ENCODE measurements around the gene HSPA12B. TPM values are rescaled to one million over a fixed set of nuclear protein-coding genes. Genes with fewer than 3 reads are reported as not detected.
A peak's percentile ranks its signal among the peaks of the same experiment; 100 is the strongest.

The HSPA12B gene
- total and polyA plus RNA-seq, 2 donors from 2014 or later, result 8.7 to 18.9 TPM

DNA sequence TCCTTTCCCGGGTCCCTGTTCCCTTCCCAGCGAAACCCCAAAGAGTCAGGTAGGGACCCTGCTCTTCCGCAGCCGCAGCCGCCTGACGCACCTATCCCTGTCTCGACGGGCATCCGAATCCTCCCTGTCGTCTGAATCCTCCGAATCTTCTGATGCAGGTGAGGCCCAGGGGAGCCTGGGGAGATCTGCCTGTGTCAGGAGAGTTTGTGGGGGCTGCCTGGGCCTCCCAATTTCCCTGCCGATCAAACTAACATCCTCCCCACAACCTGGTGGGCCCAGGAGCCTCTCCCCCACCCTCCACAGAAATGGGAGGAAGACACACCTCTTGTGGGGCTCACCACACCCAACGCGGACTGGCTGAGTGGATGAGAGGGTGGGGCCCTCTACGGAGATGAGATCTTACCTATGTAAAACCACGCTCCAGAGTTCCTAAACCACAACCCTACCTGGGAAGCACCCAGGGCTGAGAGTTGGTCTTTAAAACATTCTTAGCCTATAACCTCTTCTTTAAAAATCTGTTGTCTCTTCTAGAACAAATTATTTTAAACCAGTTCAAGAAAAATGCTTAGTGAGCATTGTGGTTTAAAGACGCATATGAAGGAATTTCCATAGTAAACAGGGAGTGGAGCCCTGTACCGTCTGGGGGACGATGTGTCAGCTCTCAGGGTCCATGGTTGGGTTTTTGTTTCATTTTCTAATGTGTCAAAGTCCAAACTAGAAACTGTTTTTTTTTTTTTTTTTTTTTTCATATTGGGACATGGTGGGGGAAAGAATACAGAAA lies 65.3 kb downstream of the HSPA12B start:
- DNase-seq (peak in 1 of 5 donors; percentile 58), FAIRE-seq (no peak)
- H3K9ac ChIP-seq (ENCODE audit: low read length in 3 of 3), result no peak overlapping the region
- H3K36me3 ChIP-seq (ENCODE audit: control insufficient read depth in 2 of 3, insufficient read depth in 3 of 3, low read length in 3 of 3), result peaks cover 0 to 5% (median 0%) of the 10 kb centered on the region in 3 donors
- no peak overlapping the region for H3K27ac ChIP-seq (ENCODE audit: low read depth in 2 of 2, low read length in 2 of 2)
- intact Hi-C loops (cut with DNase I), result no loop called here
- H3K27me3 ChIP-seq (ENCODE audit: control insufficient read depth, insufficient read depth, low read length), result no peaks in the 10 kb centered on the region
- TF ChIP-seq, protein P1, sequence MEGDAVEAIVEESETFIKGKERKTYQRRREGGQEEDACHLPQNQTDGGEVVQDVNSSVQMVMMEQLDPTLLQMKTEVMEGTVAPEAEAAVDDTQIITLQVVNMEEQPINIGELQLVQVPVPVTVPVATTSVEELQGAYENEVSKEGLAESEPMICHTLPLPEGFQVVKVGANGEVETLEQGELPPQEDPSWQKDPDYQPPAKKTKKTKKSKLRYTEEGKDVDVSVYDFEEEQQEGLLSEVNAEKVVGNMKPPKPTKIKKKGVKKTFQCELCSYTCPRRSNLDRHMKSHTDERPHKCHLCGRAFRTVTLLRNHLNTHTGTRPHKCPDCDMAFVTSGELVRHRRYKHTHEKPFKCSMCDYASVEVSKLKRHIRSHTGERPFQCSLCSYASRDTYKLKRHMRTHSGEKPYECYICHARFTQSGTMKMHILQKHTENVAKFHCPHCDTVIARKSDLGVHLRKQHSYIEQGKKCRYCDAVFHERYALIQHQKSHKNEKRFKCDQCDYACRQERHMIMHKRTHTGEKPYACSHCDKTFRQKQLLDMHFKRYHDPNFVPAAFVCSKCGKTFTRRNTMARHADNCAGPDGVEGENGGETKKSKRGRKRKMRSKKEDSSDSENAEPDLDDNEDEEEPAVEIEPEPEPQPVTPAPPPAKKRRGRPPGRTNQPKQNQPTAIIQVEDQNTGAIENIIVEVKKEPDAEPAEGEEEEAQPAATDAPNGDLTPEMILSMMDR (IDR thresholded peaks at IDR 0.05; ENCODE audit: borderline replicate concordance, extremely low read depth, insufficient read depth), result no peak
- H3K9me3 ChIP-seq (ENCODE audit: control insufficient read depth in 2 of 3, insufficient read depth in 1 of 3, low read length in 3 of 3), result no peaks in the 10 kb centered on the region
- peak overlapping the region in 1 of 3 donors; percentile 23 for H3K4me3 ChIP-seq (ENCODE audit: low read length in 3 of 3)
- H3K4me1 ChIP-seq (ENCODE audit: control insufficient read depth in 2 of 3, insufficient read depth in 2 of 3, low read depth in 1 of 3, low read length in 3 of 3), result peaks cover 0 to 16% (median 3%) of the 10 kb centered on the region in 3 donors

DNA sequence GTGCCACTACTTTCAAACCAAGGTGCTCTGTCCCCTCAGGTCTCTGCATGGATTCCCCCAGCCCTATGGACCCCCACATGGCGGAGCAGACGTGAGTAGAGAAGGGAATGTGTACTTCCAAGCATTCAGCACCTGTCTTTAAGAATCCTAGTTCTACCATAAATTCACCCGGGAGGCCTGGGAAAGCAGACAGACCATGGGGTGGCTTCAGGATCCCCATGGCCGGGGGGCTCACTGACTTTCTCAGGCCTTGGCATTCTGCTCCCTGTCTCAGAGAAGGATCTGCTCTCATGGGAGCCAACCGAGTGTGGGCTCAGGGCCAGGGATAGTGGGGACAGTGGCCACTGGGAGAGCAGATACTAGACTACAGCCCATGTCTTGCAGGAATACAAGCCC lies 65.9 kb downstream of the HSPA12B start:
- Histone ChIP-seq H3K4me1 (ENCODE audit: control insufficient read depth in 2 of 3, insufficient read depth in 2 of 3, low read depth in 1 of 3, low read length in 3 of 3) (peaks cover 0 to 16% (median 3%) of the 10 kb centered on the region in 3 donors), H3K27me3 (ENCODE audit: control insufficient read depth, insufficient read depth, low read length) (no peaks in the 10 kb centered on the region), H3K27ac (ENCODE audit: low read depth in 2 of 2, low read length in 2 of 2) (no peak overlapping the region), H3K4me3 (ENCODE audit: low read length in 3 of 3) (no peak overlapping the region), H3K9ac (ENCODE audit: low read length in 3 of 3) (no peak overlapping the region), H3K36me3 (ENCODE audit: control insufficient read depth in 2 of 3, insufficient read depth in 3 of 3, low read length in 3 of 3) (peaks cover 0 to 6% (median 0%) of the 10 kb centered on the region in 3 donors), H3K9me3 (ENCODE audit: control insufficient read depth in 2 of 3, insufficient read depth in 1 of 3, low read length in 3 of 3) (no peaks in the 10 kb centered on the region)
- FAIRE-seq (no peak), DNase-seq (peak in 1 of 5 donors; percentile 39)
- TF ChIP-seq, protein P1 (IDR thresholded peaks at IDR 0.05; ENCODE audit: borderline replicate concordance, extremely low read depth, insufficient read depth), result no peak
- intact Hi-C loops (cut with DNase I), result no loop called here

DNA sequence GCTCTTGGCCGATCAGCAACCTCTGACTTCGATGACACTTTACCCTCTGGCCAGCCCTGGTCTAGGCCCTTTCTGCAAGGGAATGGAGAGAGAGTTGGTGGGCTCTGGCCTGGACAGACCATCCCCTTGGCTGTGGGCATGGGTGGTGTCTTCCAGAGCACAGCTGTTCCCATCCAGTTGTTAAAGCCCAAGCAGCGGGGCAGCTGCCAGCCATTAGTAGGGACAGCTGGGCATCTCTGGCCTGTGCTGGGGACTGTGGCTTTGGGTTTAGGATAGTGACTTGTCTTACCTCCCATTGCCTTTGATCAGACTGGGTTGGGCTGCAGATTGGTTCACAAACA lies 66.4 kb downstream of the HSPA12B start:
- Histone ChIP-seq H3K4me1 (ENCODE audit: control insufficient read depth in 2 of 3, insufficient read depth in 2 of 3, low read depth in 1 of 3, low read length in 3 of 3) (peaks cover 0 to 16% (median 3%) of the 10 kb centered on the region in 3 donors), H3K27me3 (ENCODE audit: control insufficient read depth, insufficient read depth, low read length) (no peaks in the 10 kb centered on the region), H3K36me3 (ENCODE audit: control insufficient read depth in 2 of 3, insufficient read depth in 3 of 3, low read length in 3 of 3) (peaks cover 0 to 8% (median 0%) of the 10 kb centered on the region in 3 donors), H3K27ac (ENCODE audit: low read depth in 2 of 2, low read length in 2 of 2) (no peak overlapping the region), H3K9me3 (ENCODE audit: control insufficient read depth in 2 of 3, insufficient read depth in 1 of 3, low read length in 3 of 3) (no peaks in the 10 kb centered on the region), H3K4me3 (ENCODE audit: low read length in 3 of 3) (no peak overlapping the region), H3K9ac (ENCODE audit: low read length in 3 of 3) (no peak overlapping the region)
- intact Hi-C loops (cut with DNase I), result no loop called here
- TF ChIP-seq, protein P1 (IDR thresholded peaks at IDR 0.05; ENCODE audit: borderline replicate concordance, extremely low read depth, insufficient read depth), result no peak
- DNase-seq, result peak in 1 of 5 donors; percentile 29
- FAIRE-seq, result no peak

Measured in kidney (tissue), 14 donors.